Chondrocyte (in vitro differentiated cells): ENCODE measurements around the gene ZNF275. TPM values are rescaled to one million over a fixed set of nuclear protein-coding genes. Genes with fewer than 3 reads are reported as not detected.

ENCODE experiments used
- DNase-seq: peaks from one replicate; pipeline ENCODE4 v3.0.0; 2021; ENCODE audit warnings: mixed read lengths, low spot score
- H3K27ac Mint-ChIP-seq: one replicate; pipeline ENCODE4 v1.8.0; 2021; ENCODE audit warnings: mild to moderate bottlenecking, moderate library complexity, mixed read lengths; ENCODE audit not compliant: unreplicated experiment
- H3K27me3 Mint-ChIP-seq: 2 replicates; pipeline ENCODE4 v1.8.0; 2021; ENCODE audit warnings: low read depth, mixed read lengths
- H3K36me3 Mint-ChIP-seq: 2 replicates; pipeline ENCODE4 v1.8.0; 2021; ENCODE audit warnings: low read depth, mixed read lengths
- H3K4me1 Mint-ChIP-seq: 2 replicates; pipeline ENCODE4 v1.8.0; 2021; ENCODE audit warnings: low read depth, mild to moderate bottlenecking, mixed read lengths
- H3K4me3 Mint-ChIP-seq: one replicate; pipeline ENCODE4 v1.8.0; 2021; ENCODE audit warnings: mild to moderate bottlenecking, moderate library complexity, mixed read lengths; ENCODE audit not compliant: unreplicated experiment
- H3K9me3 Mint-ChIP-seq: 2 replicates; pipeline ENCODE4 v1.8.0; 2021; ENCODE audit warnings: low read depth, mixed read lengths
- total RNA-seq: library from RNA; stranded (reverse); gene quantifications from 3 replicates; pipeline ENCODE4 v1.2.1, GENCODE V29; 2021
- TF ChIP-seq, protein P1 (sequence below): fragments of 200-600 bp; sonication (generic); IDR thresholded peaks from 2 replicates; pipeline ENCODE4 v1.5.0; 2021; ENCODE audit warnings: antibody characterized with exemption, mild to moderate bottlenecking, moderate library complexity

Gene ZNF275
- total RNA-seq, 1 donor from 2014 or later, result 19.8 TPM

DNA sequence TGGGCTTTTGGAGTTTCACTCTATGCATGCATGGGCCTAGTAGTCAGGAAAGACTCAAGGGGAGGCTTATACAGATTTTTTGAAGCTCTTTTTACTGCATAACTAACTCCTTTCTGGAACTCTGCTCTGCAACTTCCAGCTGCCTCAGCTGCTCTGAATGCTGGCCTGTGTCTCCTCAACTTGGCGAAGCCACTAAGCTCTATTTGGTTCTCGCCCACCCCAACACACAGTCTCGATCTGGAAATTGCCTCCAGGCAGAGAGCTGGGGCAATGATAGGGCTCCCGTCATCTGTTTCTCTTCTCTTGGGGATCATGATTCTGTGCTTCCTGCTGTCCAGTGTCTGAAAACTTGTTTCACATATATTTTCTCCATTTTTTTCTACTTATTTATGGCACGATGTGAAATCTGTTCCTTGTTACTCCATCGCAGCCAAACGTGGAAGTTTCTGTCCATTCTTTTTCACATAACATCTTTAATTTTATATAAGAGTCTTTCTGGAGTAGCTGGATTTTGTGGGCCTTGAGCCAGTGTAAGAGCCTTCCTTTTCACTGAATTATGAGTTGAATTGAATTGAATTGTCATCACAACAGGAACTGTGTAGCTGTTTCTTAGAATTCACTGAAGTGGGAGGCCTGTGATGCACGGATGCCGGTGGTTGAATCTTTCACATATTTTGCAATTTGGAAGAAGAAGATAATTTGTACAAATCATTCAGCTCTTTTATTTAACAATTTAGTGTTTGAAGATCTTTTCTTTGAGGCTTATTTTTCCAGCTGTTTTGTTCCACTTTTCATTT is 9.0 kb downstream of the ZNF275 start:
- peaks cover 24% of the 10 kb centered on the region for H3K9me3 Mint-ChIP-seq
- H3K4me1 Mint-ChIP-seq, result peaks cover 10% of the 10 kb centered on the region
- H3K27ac Mint-ChIP-seq, result no peak overlapping the region
- H3K4me3 Mint-ChIP-seq, result no peak overlapping the region
- DNase-seq, result no peak
- no peaks in the 10 kb centered on the region for H3K27me3 Mint-ChIP-seq
- H3K36me3 Mint-ChIP-seq, result peaks cover 21% of the 10 kb centered on the region
- TF ChIP-seq, protein P1, sequence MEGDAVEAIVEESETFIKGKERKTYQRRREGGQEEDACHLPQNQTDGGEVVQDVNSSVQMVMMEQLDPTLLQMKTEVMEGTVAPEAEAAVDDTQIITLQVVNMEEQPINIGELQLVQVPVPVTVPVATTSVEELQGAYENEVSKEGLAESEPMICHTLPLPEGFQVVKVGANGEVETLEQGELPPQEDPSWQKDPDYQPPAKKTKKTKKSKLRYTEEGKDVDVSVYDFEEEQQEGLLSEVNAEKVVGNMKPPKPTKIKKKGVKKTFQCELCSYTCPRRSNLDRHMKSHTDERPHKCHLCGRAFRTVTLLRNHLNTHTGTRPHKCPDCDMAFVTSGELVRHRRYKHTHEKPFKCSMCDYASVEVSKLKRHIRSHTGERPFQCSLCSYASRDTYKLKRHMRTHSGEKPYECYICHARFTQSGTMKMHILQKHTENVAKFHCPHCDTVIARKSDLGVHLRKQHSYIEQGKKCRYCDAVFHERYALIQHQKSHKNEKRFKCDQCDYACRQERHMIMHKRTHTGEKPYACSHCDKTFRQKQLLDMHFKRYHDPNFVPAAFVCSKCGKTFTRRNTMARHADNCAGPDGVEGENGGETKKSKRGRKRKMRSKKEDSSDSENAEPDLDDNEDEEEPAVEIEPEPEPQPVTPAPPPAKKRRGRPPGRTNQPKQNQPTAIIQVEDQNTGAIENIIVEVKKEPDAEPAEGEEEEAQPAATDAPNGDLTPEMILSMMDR, result no peak

DNA sequence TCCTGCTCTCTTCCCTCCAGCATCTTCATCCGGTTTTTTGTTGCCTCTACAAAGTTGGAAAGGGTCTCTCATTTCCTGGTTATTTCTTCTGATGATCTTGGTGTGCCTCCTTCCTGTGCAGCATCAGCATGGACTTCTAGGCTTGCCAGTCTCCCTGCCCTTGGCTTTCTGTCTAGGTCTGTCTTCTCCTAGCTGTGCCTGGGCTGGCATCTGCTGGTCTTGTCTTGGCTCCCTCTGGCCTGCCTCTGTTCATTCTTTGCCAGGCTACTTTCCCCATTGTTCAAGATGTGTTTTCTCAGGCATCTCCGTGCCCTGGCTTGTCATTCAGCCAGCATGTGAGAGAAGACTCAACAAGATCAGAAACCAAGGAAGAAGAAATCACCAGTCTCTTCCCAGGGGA is 9.7 kb downstream of the ZNF275 start:
- Mint-ChIP-seq H3K4me3 (no peak overlapping the region), H3K4me1 (peaks cover 10% of the 10 kb centered on the region), H3K27me3 (no peaks in the 10 kb centered on the region), H3K36me3 (peaks cover 24% of the 10 kb centered on the region), H3K27ac (no peak overlapping the region), H3K9me3 (peaks cover 24% of the 10 kb centered on the region)
- TF ChIP-seq, protein P1, result no peak
- DNase-seq, result no peak

DNA sequence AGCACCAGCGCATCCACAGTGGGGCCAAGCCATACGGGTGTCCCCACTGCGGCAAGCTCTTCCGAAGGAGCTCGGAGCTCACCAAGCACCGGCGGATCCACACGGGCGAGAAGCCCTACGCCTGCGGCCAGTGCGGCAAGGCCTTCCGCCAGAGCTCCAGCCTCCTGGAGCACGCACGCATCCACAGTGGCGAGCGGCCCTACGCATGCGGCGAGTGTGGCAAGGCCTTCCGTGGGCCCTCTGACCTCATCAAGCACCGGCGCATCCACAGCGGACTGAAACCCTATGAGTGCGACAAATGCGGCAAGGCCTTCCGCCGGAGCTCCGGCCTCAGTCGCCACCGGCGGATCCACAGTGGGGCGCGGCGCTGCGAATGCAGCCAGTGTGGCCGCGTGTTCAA is 13.6 kb downstream of the ZNF275 start:
- peaks cover 3% of the 10 kb centered on the region for H3K4me1 Mint-ChIP-seq
- DNase-seq, result no peak
- H3K4me3 Mint-ChIP-seq, result no peak overlapping the region
- peaks cover 17% of the 10 kb centered on the region for H3K36me3 Mint-ChIP-seq
- H3K9me3 Mint-ChIP-seq, result peaks cover 11% of the 10 kb centered on the region
- H3K27me3 Mint-ChIP-seq, result no peaks in the 10 kb centered on the region
- TF ChIP-seq, protein P1, result no peak
- H3K27ac Mint-ChIP-seq, result no peak overlapping the region

DNA sequence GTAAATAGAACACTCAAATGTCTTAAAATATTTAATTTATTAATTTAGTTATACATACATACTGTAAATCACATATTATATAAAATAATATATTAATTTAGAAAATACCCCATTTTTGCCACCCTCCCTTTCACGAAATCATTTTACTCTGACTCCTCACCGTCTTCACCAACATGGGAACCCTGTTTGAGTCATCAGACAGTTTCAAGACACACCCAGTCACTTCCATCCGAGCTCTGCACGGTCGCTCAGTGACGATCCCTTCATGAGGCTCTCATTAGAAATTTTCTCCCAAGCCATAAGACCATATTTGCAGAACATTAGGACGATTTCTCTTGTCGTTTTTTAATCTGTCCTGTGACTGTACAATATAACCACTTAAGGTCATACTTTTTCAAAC is 14.5 kb downstream of the ZNF275 start:
- Mint-ChIP-seq H3K4me1 (no peaks in the 10 kb centered on the region), H3K9me3 (peaks cover 11% of the 10 kb centered on the region), H3K4me3 (no peak overlapping the region), H3K36me3 (peaks cover 17% of the 10 kb centered on the region), H3K27ac (no peak overlapping the region), H3K27me3 (no peaks in the 10 kb centered on the region)
- no peak for DNase-seq
- TF ChIP-seq, protein P1, result no peak

DNA sequence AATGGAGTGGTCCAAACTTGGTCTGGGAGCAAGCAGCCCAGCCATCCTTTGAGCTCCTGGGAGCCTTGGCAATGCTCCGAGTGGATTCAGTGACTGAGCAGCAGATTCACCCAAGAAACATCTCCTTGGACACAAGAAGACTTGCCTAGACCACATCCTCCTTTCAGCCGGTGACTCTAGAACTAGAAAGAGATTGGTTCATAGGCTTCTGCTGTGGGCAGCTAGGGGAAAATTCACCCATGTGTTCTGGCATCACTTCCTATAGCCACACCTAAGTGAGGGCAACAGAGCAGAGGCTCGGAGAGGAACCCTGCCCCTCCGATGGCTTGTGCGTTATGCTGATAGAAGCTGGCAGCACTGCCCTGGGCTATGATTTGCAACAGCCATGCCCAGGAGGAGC is 16.0 kb downstream of the ZNF275 start:
- TF ChIP-seq, protein P1, result no peak
- no peak for DNase-seq
- Mint-ChIP-seq H3K4me3 (no peak overlapping the region), H3K4me1 (no peaks in the 10 kb centered on the region), H3K27ac (no peak overlapping the region), H3K27me3 (no peaks in the 10 kb centered on the region), H3K36me3 (peaks cover 9% of the 10 kb centered on the region), H3K9me3 (peaks cover 11% of the 10 kb centered on the region)
